CD4-positive, CD25-positive, alpha-beta regulatory T cell (primary cell): ENCODE data around the gene OSBP2. TPM values are rescaled to one million over a fixed set of nuclear protein-coding genes. Genes with fewer than 3 reads are reported as not detected.
A peak's percentile ranks its signal among the peaks of the same experiment; 100 is the strongest.
"Not testable (repeated sequence)": the region's sequence is repeated elsewhere in the genome, so short reads cannot be mapped to it uniquely, and the experiment has no call there.

Experiments
- ATAC-seq, 2 donors: fragments of 150-1000 bp; cut with Tn5 transposase; one replicate each; pipeline ENCODE4 v1.10.0; 2021; ENCODE audit warnings: low read depth in 2 of 2, moderate number of reproducible peaks in 2 of 2, moderate library complexity in 1 of 2
- DNase-seq, 3 donors: peaks; one replicate each; pipeline versions ENCODE4 v3.0.0 to v3.0.0-alpha.2; 2012 to 2022; ENCODE audit warnings: mixed read lengths in 1 of 3
- H3K27ac ChIP-seq: one replicate; pipeline ENCODE4 v1.7.0; 2013; ENCODE audit warnings: mild to moderate bottlenecking, low read length; ENCODE audit not compliant: insufficient read depth, poor library complexity, severe bottlenecking
- H3K27me3 ChIP-seq: one replicate; pipeline ENCODE4 v1.7.0; 2013; ENCODE audit warnings: low read length; ENCODE audit not compliant: control insufficient read depth, insufficient read depth
- H3K36me3 ChIP-seq: one replicate; pipeline ENCODE4 v1.7.0; 2013; ENCODE audit warnings: mild to moderate bottlenecking, low read length, moderate library complexity; ENCODE audit not compliant: control insufficient read depth, insufficient read depth
- H3K4me1 ChIP-seq: 2 replicates; pipeline ENCODE4 v1.7.0; 2013; ENCODE audit warnings: mild to moderate bottlenecking, low read length; ENCODE audit not compliant: insufficient read depth, control insufficient read depth, poor library complexity, severe bottlenecking
- H3K4me3 ChIP-seq: one replicate; pipeline ENCODE4 v1.7.0; 2013; ENCODE audit warnings: low read depth, mild to moderate bottlenecking, low read length, moderate library complexity
- H3K9me3 ChIP-seq, 2 experiments: 1 replicate in 1 of 2; 2 replicates in 1 of 2; pipeline ENCODE4 v1.7.0; 2013; ENCODE audit warnings: low read length in 2 of 2, mild to moderate bottlenecking in 1 of 2, moderate library complexity in 1 of 2; ENCODE audit not compliant: control insufficient read depth in 2 of 2
- H3K27ac Mint-ChIP-seq, 3 donors: one replicate each; pipeline ENCODE4 v1.8.0; 2020 to 2022; ENCODE audit warnings: mild to moderate bottlenecking in 3 of 3, mixed read lengths in 3 of 3, moderate library complexity in 2 of 3
- H3K27me3 Mint-ChIP-seq: one replicate; pipeline ENCODE4 v1.8.0; 2022; ENCODE audit warnings: mild to moderate bottlenecking, mixed read lengths
- H3K36me3 Mint-ChIP-seq: one replicate; pipeline ENCODE4 v1.8.0; 2020; ENCODE audit warnings: mixed read lengths
- H3K4me1 Mint-ChIP-seq, 4 donors: one replicate each; pipeline ENCODE4 v1.8.0; 2020 to 2022; ENCODE audit warnings: mixed read lengths in 4 of 4, mild to moderate bottlenecking in 1 of 4
- H3K4me3 Mint-ChIP-seq, 4 donors: one replicate each; pipeline ENCODE4 v1.8.0; 2020 to 2022; ENCODE audit warnings: mild to moderate bottlenecking in 4 of 4, mixed read lengths in 4 of 4, moderate library complexity in 3 of 4
- H3K9me3 Mint-ChIP-seq, 7 donors: one replicate each; pipeline ENCODE4 v1.8.0; 2020 to 2022; ENCODE audit warnings: mixed read lengths in 7 of 7, mild to moderate bottlenecking in 3 of 7, moderate library complexity in 2 of 7
- polyA plus RNA-seq, 4 donors: library from polyadenylated mRNA; unstranded; fragments of 300-500 nt; fragmentation: Illumina TruSeq; gene quantifications; one replicate each; pipeline ENCODE4 v1.2.3, GENCODE V29; 2021
- total RNA-seq: library from RNA; stranded (reverse); gene quantifications from one replicate; pipeline ENCODE4 v1.2.3, GENCODE V29; 2022

Gene OSBP2
- total and polyA plus RNA-seq, 5 donors from 2014 or later, result 0.86 to 9.9 (median 1.7) TPM

GRCh38 chr22:30679895-30680690, 14.6 kb upstream of the OSBP2 start:
- ATAC-seq, H3K4me3 ChIP-seq, H3K4me3 Mint-ChIP-seq, H3K27ac ChIP-seq, H3K27me3 Mint-ChIP-seq, H3K27ac Mint-ChIP-seq, H3K4me1 ChIP-seq, H3K36me3 ChIP-seq, H3K36me3 Mint-ChIP-seq, H3K9me3 ChIP-seq, H3K9me3 Mint-ChIP-seq, H3K4me1 Mint-ChIP-seq, H3K27me3 ChIP-seq, DNase-seq: not testable (repeated sequence)

GRCh38 chr22:30680991-30681770, 13.5 kb upstream of the OSBP2 start:
- Mint-ChIP-seq H3K27me3 (peaks cover 5% of the 10 kb centered on the region), H3K4me1 (no peaks in the 10 kb centered on the region), H3K9me3 (no peaks in the 10 kb centered on the region), H3K36me3 (no peaks in the 10 kb centered on the region), H3K4me3 (no peak overlapping the region), H3K27ac (no peak overlapping the region)
- Histone ChIP-seq H3K9me3 (no peaks in the 10 kb centered on the region), H3K27me3 (no peaks in the 10 kb centered on the region), H3K36me3 (no peaks in the 10 kb centered on the region), H3K4me1 (no peaks in the 10 kb centered on the region), H3K4me3 (no peak overlapping the region), H3K27ac (no peak overlapping the region)
- DNase-seq, result no peak
- no peak for ATAC-seq

GRCh38 chr22:30681831-30682230, 12.8 kb upstream of the OSBP2 start:
- Mint-ChIP-seq H3K9me3 (no peaks in the 10 kb centered on the region), H3K27me3 (peaks cover 5% of the 10 kb centered on the region), H3K27ac (no peak overlapping the region), H3K4me3 (no peak overlapping the region), H3K4me1 (no peaks in the 10 kb centered on the region), H3K36me3 (no peaks in the 10 kb centered on the region)
- Histone ChIP-seq H3K27ac (no peak overlapping the region), H3K4me3 (no peak overlapping the region), H3K9me3 (no peaks in the 10 kb centered on the region), H3K36me3 (no peaks in the 10 kb centered on the region), H3K4me1 (no peaks in the 10 kb centered on the region), H3K27me3 (no peaks in the 10 kb centered on the region)
- DNase-seq (no peak), ATAC-seq (no peak)

- no peaks in the 10 kb centered on the region for H3K27me3 ChIP-seq
- Mint-ChIP-seq H3K4me1 (peaks cover 0 to 6% (median 2%) of the 10 kb centered on the region in 4 donors), H3K9me3 (no peaks in the 10 kb centered on the region), H3K4me3 (no peak overlapping the region), H3K27me3 (no peaks in the 10 kb centered on the region), H3K27ac (no peak overlapping the region), H3K36me3 (no peaks in the 10 kb centered on the region)
- H3K36me3 ChIP-seq, result no peaks in the 10 kb centered on the region
- H3K9me3 ChIP-seq, result no peaks in the 10 kb centered on the region
- H3K27ac ChIP-seq, result no peak overlapping the region
- peaks cover 3% of the 10 kb centered on the region for H3K4me1 ChIP-seq
- ATAC-seq (no peak), DNase-seq (no peak)
- no peak overlapping the region for H3K4me3 ChIP-seq
Measured at GRCh38 chr22:30685178-30685577, 9.5 kb upstream of the OSBP2 start.

- Histone ChIP-seq H3K27ac (no peak overlapping the region), H3K9me3 (no peaks in the 10 kb centered on the region), H3K4me3 (no peak overlapping the region), H3K4me1 (peaks cover 3% of the 10 kb centered on the region), H3K36me3 (no peaks in the 10 kb centered on the region), H3K27me3 (no peaks in the 10 kb centered on the region)
- no peak for DNase-seq
- ATAC-seq, result no peak
- Mint-ChIP-seq H3K4me1 (peaks cover 0 to 6% (median 2%) of the 10 kb centered on the region in 4 donors), H3K9me3 (no peaks in the 10 kb centered on the region), H3K27me3 (no peaks in the 10 kb centered on the region), H3K27ac (no peak overlapping the region), H3K36me3 (no peaks in the 10 kb centered on the region), H3K4me3 (no peak overlapping the region)
Measured at GRCh38 chr22:30687358-30687757, 7.3 kb upstream of the OSBP2 start.

GRCh38 chr22:30689622-30690021, 5.1 kb upstream of the OSBP2 start:
- no peaks in the 10 kb centered on the region for H3K9me3 ChIP-seq
- Mint-ChIP-seq H3K4me1 (peaks cover 0 to 15% (median 8%) of the 10 kb centered on the region in 4 donors), H3K4me3 (no peak overlapping the region), H3K9me3 (no peaks in the 10 kb centered on the region), H3K36me3 (no peaks in the 10 kb centered on the region), H3K27me3 (peaks cover 5% of the 10 kb centered on the region), H3K27ac (no peak overlapping the region)
- DNase-seq (no peak), ATAC-seq (no peak)
- no peak overlapping the region for H3K4me3 ChIP-seq
- H3K36me3 ChIP-seq, result no peaks in the 10 kb centered on the region
- peaks cover 3% of the 10 kb centered on the region for H3K27me3 ChIP-seq
- peaks cover 6% of the 10 kb centered on the region for H3K4me1 ChIP-seq
- H3K27ac ChIP-seq, result no peak overlapping the region

- Histone ChIP-seq H3K36me3 (no peaks in the 10 kb centered on the region), H3K9me3 (no peaks in the 10 kb centered on the region), H3K4me1 (peaks cover 10% of the 10 kb centered on the region), H3K27ac (no peak overlapping the region), H3K4me3 (no peak overlapping the region), H3K27me3 (peaks cover 3% of the 10 kb centered on the region)
- Mint-ChIP-seq H3K36me3 (no peaks in the 10 kb centered on the region), H3K4me1 (peaks cover 0 to 27% (median 15%) of the 10 kb centered on the region in 4 donors), H3K9me3 (no peaks in the 10 kb centered on the region), H3K27me3 (peaks cover 5% of the 10 kb centered on the region), H3K27ac (no peak overlapping the region), H3K4me3 (peak overlapping the region in 1 of 4 donors; percentile 43)
- DNase-seq, result no peak
- no peak for ATAC-seq
Measured at GRCh38 chr22:30691204-30691603, 3.5 kb upstream of the OSBP2 start.
